NCI-H2227 (cell line): Measurements from ENCODE around the gene CHRNA10.

Experiments
- DNase-seq: peaks from one replicate; lab custom pipeline; 2025; ENCODE audit not compliant: unreplicated experiment; lab: John Stamatoyannopoulos, UW

Gene CHRNA10

GRCh38 chr11:3671334-3672254 lies at the start of gene CHRNA10:
Gene CHRNA10, minus strand, starts transcription at chr11:3671384. Its CDS starts 72 bp downstream, at chr11:3671312.
- DNase-seq, result peak; percentile 19

- no peak for DNase-seq
These were observed 41.1 kb upstream of the CHRNA10 start for GRCh38 chr11:3712274-3712673.

GRCh38 chr11:3710485-3711259 lies 39.5 kb upstream of the CHRNA10 start:
- DNase-seq, result no peak

- DNase-seq, result no peak
These were observed 38.8 kb upstream of the CHRNA10 start for GRCh38 chr11:3709977-3710376.

- DNase-seq, result no peak
These were observed 36.0 kb upstream of the CHRNA10 start for GRCh38 chr11:3707176-3707575.

GRCh38 chr11:3703383-3703782 lies 32.2 kb upstream of the CHRNA10 start:
- DNase-seq, result no peak

GRCh38 chr11:3700910-3701309 lies 29.7 kb upstream of the CHRNA10 start:
- DNase-seq, result no peak

- DNase-seq, result no peak
These were observed 29.2 kb upstream of the CHRNA10 start for GRCh38 chr11:3700410-3700809.

- DNase-seq, result no peak
These were observed 15.6 kb upstream of the CHRNA10 start for GRCh38 chr11:3686751-3687150.

GRCh38 chr11:3685923-3686322 lies 14.7 kb upstream of the CHRNA10 start:
- no peak for DNase-seq

- no peak for DNase-seq
These were observed 13.6 kb upstream of the CHRNA10 start for GRCh38 chr11:3684819-3685172.

GRCh38 chr11:3684129-3684818 lies 13.1 kb upstream of the CHRNA10 start:
- no peak for DNase-seq

GRCh38 chr11:3683039-3683438 lies 11.9 kb upstream of the CHRNA10 start:
- DNase-seq, result no peak

- no peak for DNase-seq
These were observed 7.9 kb upstream of the CHRNA10 start for GRCh38 chr11:3679077-3679476.

- no peak for DNase-seq
These were observed 4.8 kb upstream of the CHRNA10 start for GRCh38 chr11:3675971-3676370.

- DNase-seq, result no peak
These were observed 3.0 kb upstream of the CHRNA10 start for GRCh38 chr11:3674189-3674588.

GRCh38 chr11:3669742-3670183 lies 1.4 kb downstream of the CHRNA10 start:
- no peak for DNase-seq

- DNase-seq, result no peak
These were observed 2.1 kb downstream of the CHRNA10 start for GRCh38 chr11:3669128-3669527.

- DNase-seq, result no peak
These were observed 3.8 kb downstream of the CHRNA10 start for GRCh38 chr11:3667149-3668035.

- no peak for DNase-seq
These were observed 5.1 kb downstream of the CHRNA10 start for GRCh38 chr11:3666023-3666530.
